HG03354 (cell line): Measurements from ENCODE around the gene MSTO1.
"Not testable (repeated sequence)": the region's sequence is repeated elsewhere in the genome, so short reads cannot be mapped to it uniquely, and the experiment has no call there.

Experiments used
- ATAC-seq: cut with Tn5 transposase; IDR thresholded peaks from one replicate; pipeline ENCODE4 v1.9.1; 2021; ENCODE audit warnings: mild to moderate bottlenecking; ENCODE audit not compliant: unreplicated experiment, poor library complexity, severe bottlenecking

Gene MSTO1

GRCh38 chr1:155610257-155610647 is 234 bp downstream of the MSTO1 start:
- not testable (repeated sequence) for ATAC-seq

GRCh38 chr1:155613226-155613625 is 3.2 kb downstream of the MSTO1 start:
- ATAC-seq: not testable (repeated sequence)

GRCh38 chr1:155622191-155622590 is 12.2 kb downstream of the MSTO1 start:
- ATAC-seq: no peak

GRCh38 chr1:155623357-155623756 is 13.3 kb downstream of the MSTO1 start:
- no peak for ATAC-seq

- ATAC-seq: not testable (repeated sequence)
Observed at GRCh38 chr1:155626428-155626827, 16.4 kb downstream of the MSTO1 start.

GRCh38 chr1:155636397-155637153 is 26.6 kb downstream of the MSTO1 start:
- ATAC-seq: no peak

GRCh38 chr1:155640367-155640766 is 30.3 kb downstream of the MSTO1 start:
- ATAC-seq: no peak

GRCh38 chr1:155642559-155643180 is 32.7 kb downstream of the MSTO1 start:
- not testable (repeated sequence) for ATAC-seq

- ATAC-seq: no peak
Observed at GRCh38 chr1:155643230-155643629, 33.2 kb downstream of the MSTO1 start.

- no peak for ATAC-seq
Observed at GRCh38 chr1:155645034-155645598, 35.1 kb downstream of the MSTO1 start.

GRCh38 chr1:155645648-155646047 is 35.6 kb downstream of the MSTO1 start:
- ATAC-seq: no peak

GRCh38 chr1:155646307-155646706 is 36.3 kb downstream of the MSTO1 start:
- ATAC-seq: no peak

- ATAC-seq: no peak
Observed at GRCh38 chr1:155648207-155649147, 38.5 kb downstream of the MSTO1 start.

- ATAC-seq: no peak
Observed at GRCh38 chr1:155649676-155650075, 39.7 kb downstream of the MSTO1 start.

- ATAC-seq: no peak
Observed at GRCh38 chr1:155650231-155650757, 40.3 kb downstream of the MSTO1 start.

- ATAC-seq: no peak
Observed at GRCh38 chr1:155651861-155652661, 42.0 kb downstream of the MSTO1 start.

- no peak for ATAC-seq
Observed at GRCh38 chr1:155652951-155653350, 42.9 kb downstream of the MSTO1 start.

- ATAC-seq: no peak
Observed at GRCh38 chr1:155657463-155657862, 47.4 kb downstream of the MSTO1 start.

GRCh38 chr1:155661239-155661638 is 51.2 kb downstream of the MSTO1 start:
- not testable (repeated sequence) for ATAC-seq
